ENCODE data around the gene ITGAV.

DNA sequence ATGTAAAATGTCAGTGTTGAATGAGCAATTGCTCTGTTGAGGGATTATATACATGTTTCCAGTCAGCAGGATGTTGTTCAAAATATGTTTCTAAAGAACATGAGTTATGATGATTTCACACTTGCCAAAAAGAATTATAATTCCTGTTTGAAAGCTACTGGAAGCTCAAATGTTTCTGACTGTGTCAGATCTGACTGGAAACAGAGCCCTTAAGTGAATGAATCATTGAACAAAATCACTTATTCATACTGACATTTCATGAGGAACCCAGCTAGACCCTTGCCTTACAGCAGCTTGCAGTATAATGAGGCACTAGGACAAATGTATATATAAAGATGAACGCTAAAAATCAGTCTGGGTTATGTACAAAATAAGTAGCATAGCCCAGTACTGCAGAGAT, 35.4 kb upstream of the ITGAV start:
- no peak for TF ChIP-seq EZH2phosphoT487 (IDR thresholded peaks at IDR 0.05; ENCODE audit: low read depth, severe bottlenecking, unreplicated experiment)
- TF ChIP-seq, protein P1, sequence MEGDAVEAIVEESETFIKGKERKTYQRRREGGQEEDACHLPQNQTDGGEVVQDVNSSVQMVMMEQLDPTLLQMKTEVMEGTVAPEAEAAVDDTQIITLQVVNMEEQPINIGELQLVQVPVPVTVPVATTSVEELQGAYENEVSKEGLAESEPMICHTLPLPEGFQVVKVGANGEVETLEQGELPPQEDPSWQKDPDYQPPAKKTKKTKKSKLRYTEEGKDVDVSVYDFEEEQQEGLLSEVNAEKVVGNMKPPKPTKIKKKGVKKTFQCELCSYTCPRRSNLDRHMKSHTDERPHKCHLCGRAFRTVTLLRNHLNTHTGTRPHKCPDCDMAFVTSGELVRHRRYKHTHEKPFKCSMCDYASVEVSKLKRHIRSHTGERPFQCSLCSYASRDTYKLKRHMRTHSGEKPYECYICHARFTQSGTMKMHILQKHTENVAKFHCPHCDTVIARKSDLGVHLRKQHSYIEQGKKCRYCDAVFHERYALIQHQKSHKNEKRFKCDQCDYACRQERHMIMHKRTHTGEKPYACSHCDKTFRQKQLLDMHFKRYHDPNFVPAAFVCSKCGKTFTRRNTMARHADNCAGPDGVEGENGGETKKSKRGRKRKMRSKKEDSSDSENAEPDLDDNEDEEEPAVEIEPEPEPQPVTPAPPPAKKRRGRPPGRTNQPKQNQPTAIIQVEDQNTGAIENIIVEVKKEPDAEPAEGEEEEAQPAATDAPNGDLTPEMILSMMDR (IDR thresholded peaks at IDR 0.05; ENCODE audit: poor library complexity) = no peak

All from hepatocyte (in vitro differentiated cells).